Measurements from ENCODE around the gene NPTN. TPM values are rescaled to one million over a fixed set of nuclear protein-coding genes. Genes with fewer than 3 reads are reported as not detected.
"Not testable (repeated sequence)": the region's sequence is repeated elsewhere in the genome, so short reads cannot be mapped to it uniquely, and the experiment has no call there.

The NPTN gene
- total RNA-seq, 4 donors from 2014 or later: 132 to 171 (median 147) TPM

GRCh38 chr15:73584699-73585420 lies 48.3 kb downstream of the NPTN start:
- no peak overlapping the region for H3K4me3 ChIP-seq
- no peaks in the 10 kb centered on the region for H3K27me3 ChIP-seq
- peaks cover 90% of the 10 kb centered on the region for H3K36me3 ChIP-seq
- 55% methylated on average over 5 of the region's 5 CpGs for WGBS
- DNase-seq (ENCODE audit: low spot score in 2 of 2): no peak
- no peaks in the 10 kb centered on the region for H3K9me3 ChIP-seq
- no peak for TF ChIP-seq POLR2A (IDR thresholded peaks at IDR 0.05)
- TF ChIP-seq CTCF (IDR thresholded peaks at IDR 0.05): no peak
- TF ChIP-seq POLR2AphosphoS5 (IDR thresholded peaks at IDR 0.05): no peak
- TF ChIP-seq EP300 (IDR thresholded peaks at IDR 0.05): no peak
- H3K4me1 ChIP-seq: no peaks in the 10 kb centered on the region
- no peak overlapping the region for H3K27ac ChIP-seq

- no peaks in the 10 kb centered on the region for H3K9me3 ChIP-seq
- H3K36me3 ChIP-seq: peaks cover 85% of the 10 kb centered on the region
- 98% methylated on average over 3 of the region's 3 CpGs for WGBS
- TF ChIP-seq POLR2AphosphoS5 (IDR thresholded peaks at IDR 0.05) (no peak), POLR2A (IDR thresholded peaks at IDR 0.05) (no peak), CTCF (IDR thresholded peaks at IDR 0.05) (no peak)
- no peak for DNase-seq (ENCODE audit: low spot score in 2 of 2)
- no peak overlapping the region for H3K27ac ChIP-seq
- H3K4me1 ChIP-seq: peaks cover 1% of the 10 kb centered on the region
- no peak overlapping the region for H3K4me3 ChIP-seq
- no peaks in the 10 kb centered on the region for H3K27me3 ChIP-seq
Measured at GRCh38 chr15:73583544-73583943, 49.6 kb downstream of the NPTN start.

- H3K4me3 ChIP-seq: no peak overlapping the region
- H3K27ac ChIP-seq: no peak overlapping the region
- peaks cover 8% of the 10 kb centered on the region for H3K4me1 ChIP-seq
- DNase-seq (ENCODE audit: low spot score in 2 of 2): no peak
- WGBS: 96% methylated on average over 6 of the region's 6 CpGs
- H3K9me3 ChIP-seq: no peaks in the 10 kb centered on the region
- TF ChIP-seq POLR2A (IDR thresholded peaks at IDR 0.05) (no peak), POLR2AphosphoS5 (IDR thresholded peaks at IDR 0.05) (no peak), EP300 (IDR thresholded peaks at IDR 0.05) (no peak), CTCF (IDR thresholded peaks at IDR 0.05) (no peak)
- H3K27me3 ChIP-seq: no peaks in the 10 kb centered on the region
- H3K36me3 ChIP-seq: peaks cover 78% of the 10 kb centered on the region
Measured at GRCh38 chr15:73582851-73583379, 50.3 kb downstream of the NPTN start.

GRCh38 chr15:73578026-73578425 lies 55.2 kb downstream of the NPTN start:
- Histone ChIP-seq H3K27ac (peak overlapping the region; percentile 23), H3K4me1 (peaks cover 47% of the 10 kb centered on the region), H3K27me3 (no peaks in the 10 kb centered on the region), H3K4me3 (no peak overlapping the region), H3K36me3 (peaks cover 39% of the 10 kb centered on the region), H3K9me3 (no peaks in the 10 kb centered on the region)
- no peak for TF ChIP-seq CTCF (IDR thresholded peaks at IDR 0.05)
- TF ChIP-seq EP300 (IDR thresholded peaks at IDR 0.05): no peak
- TF ChIP-seq POLR2A (IDR thresholded peaks at IDR 0.05): no peak
- TF ChIP-seq POLR2AphosphoS5 (IDR thresholded peaks at IDR 0.05): no peak
- WGBS: 62% methylated on average over 2 of the region's 2 CpGs
- DNase-seq (ENCODE audit: low spot score in 2 of 2): no peak

- H3K4me3 ChIP-seq; H3K27me3 ChIP-seq; DNase-seq (ENCODE audit: low spot score in 2 of 2); H3K9me3 ChIP-seq: not testable (repeated sequence)
- Histone ChIP-seq H3K36me3 (peaks cover 39% of the 10 kb centered on the region), H3K27ac (peak overlapping the region; percentile 23), H3K4me1 (peaks cover 50% of the 10 kb centered on the region)
Measured at GRCh38 chr15:73577593-73577992, 55.6 kb downstream of the NPTN start.
